Measurements from ENCODE around the gene DECR2.
A peak's percentile ranks its signal among the peaks of the same experiment; 100 is the strongest.
"Not testable (repeated sequence)": the region's sequence is repeated elsewhere in the genome, so short reads cannot be mapped to it uniquely, and the experiment has no call there.

Gene DECR2

DNA sequence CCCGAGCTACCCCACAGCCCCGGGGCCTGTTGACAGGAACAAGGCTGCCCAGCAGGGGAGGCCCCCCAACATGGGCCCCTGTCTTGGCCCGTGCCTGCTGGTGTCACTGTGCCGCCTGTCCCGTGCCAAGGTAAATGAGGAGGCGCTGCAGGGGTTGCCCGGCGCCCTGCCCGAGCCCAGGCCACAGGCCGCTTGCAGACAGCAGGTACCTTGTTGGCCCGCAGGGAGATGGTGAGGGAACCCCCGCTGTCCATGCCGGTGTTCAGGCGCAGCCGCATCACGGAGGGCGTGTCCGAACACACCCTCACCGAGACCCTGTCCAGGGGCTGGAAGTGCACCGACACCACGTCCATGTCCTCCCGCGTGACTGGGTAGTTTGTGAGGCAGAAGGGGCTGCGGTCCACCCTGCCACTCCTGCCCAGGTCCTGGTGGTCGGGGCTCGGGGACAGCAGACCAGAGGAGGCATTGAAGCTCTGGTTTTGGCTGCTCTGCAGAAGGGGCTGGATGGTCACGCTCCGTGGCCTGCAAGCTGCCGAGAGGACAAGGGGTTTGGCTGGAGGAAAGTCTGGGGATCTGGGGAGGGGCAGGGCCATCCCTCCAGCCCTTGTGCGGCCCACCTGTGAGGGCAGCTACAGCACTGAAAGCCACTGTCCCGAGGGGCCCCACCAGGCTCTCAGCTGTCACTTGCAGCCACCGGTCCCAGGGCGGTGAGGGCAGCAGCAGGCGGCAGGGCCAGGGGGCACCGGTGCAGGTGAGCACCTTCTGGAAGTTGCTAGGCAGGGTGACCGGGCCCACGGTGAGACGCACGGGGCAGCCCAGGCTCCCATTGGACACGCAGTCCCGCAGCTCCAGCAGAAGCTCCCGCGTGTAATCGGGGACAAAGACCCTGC is 25.5 kb upstream of the DECR2 start:
- H3K9me3 ChIP-seq (ENCODE audit: control insufficient read depth, insufficient read depth, low read length), result no peaks in the 10 kb centered on the region
- H3K27ac ChIP-seq (ENCODE audit: low read depth, low read length), result no peak overlapping the region
- no peak overlapping the region for H3K4me3 ChIP-seq (ENCODE audit: low read depth, low read length)
- no peak overlapping the region for H3K9ac ChIP-seq (ENCODE audit: low read depth, low read length)
- H3K4me1 ChIP-seq (ENCODE audit: control insufficient read depth, insufficient read depth, low read length), result peaks cover 7% of the 10 kb centered on the region; the same call in 1 of the 2 replicates
- H3K36me3 ChIP-seq (ENCODE audit: control insufficient read depth, insufficient read depth, low read length), result peaks cover 65% of the 10 kb centered on the region
- no peaks in the 10 kb centered on the region for H3K27me3 ChIP-seq (ENCODE audit: control insufficient read depth, insufficient read depth, low read length)

DNA sequence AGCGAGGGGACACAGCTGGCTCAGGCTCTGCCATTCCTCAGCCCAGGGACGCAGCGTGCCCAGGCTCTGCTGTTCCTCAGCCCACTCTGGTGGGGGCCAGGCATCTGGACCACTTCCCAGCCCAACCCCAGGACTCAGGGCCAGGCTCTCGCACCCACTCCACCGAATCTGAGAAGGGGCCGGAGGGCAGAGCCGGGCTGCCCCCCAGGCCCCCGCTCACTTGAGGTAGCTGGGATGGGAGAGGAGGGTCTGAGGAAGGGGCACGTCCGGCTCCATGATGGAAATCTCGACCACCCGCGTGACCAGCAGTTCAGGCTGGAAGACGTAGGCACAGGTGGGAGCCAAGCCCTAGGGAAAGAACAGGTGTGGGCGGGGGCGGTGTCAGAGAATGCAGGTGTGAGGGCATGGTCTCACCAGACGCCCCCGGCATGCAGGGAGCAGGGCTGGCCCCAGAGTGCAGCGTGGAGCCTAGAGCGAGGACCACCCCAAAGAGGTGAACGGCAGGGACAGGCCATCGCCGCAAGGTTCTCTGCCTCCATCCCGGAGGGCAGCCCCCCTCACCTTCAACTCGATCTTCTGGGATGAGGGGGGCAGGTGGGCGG is 24.8 kb upstream of the DECR2 start:
- Histone ChIP-seq H3K4me1 (ENCODE audit: control insufficient read depth, insufficient read depth, low read length) (peaks cover 7% of the 10 kb centered on the region; the same call in 1 of the 2 replicates), H3K27me3 (ENCODE audit: control insufficient read depth, insufficient read depth, low read length) (no peaks in the 10 kb centered on the region), H3K27ac (ENCODE audit: low read depth, low read length) (no peak overlapping the region), H3K4me3 (ENCODE audit: low read depth, low read length) (no peak overlapping the region), H3K9me3 (ENCODE audit: control insufficient read depth, insufficient read depth, low read length) (no peaks in the 10 kb centered on the region), H3K9ac (ENCODE audit: low read depth, low read length) (no peak overlapping the region), H3K36me3 (ENCODE audit: control insufficient read depth, insufficient read depth, low read length) (peaks cover 59% of the 10 kb centered on the region)

DNA sequence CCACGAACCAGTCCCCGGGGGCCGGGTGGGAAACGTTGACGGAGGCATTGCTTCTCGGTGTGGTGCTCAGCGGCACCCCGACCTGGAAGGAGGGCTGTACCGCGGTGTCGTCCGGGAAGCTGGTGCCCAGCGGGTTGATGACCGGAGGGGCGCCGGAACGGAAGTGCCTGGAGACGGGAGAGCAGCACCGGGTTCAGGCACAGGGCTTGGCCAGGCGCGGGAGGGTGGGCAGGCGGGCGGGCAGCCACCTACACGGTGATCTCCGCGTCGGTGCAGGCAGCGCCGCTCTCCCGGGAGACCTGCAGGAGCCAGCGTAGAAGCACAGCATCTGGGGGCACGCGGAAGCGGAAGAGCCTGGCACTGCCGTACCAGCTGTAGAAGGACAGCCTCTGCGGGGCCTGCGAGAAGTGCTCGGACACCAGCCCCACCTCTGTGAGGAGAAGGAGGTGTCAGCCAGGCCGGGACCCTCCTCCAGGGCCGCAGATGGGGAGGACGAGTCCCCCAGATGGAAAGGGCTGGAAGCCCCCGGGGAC is 24.2 kb upstream of the DECR2 start:
- Histone ChIP-seq H3K4me1 (ENCODE audit: control insufficient read depth, insufficient read depth, low read length) (peaks cover 7% of the 10 kb centered on the region; the same call in 1 of the 2 replicates), H3K9me3 (ENCODE audit: control insufficient read depth, insufficient read depth, low read length) (no peaks in the 10 kb centered on the region), H3K27ac (ENCODE audit: low read depth, low read length) (no peak overlapping the region), H3K9ac (ENCODE audit: low read depth, low read length) (no peak overlapping the region), H3K36me3 (ENCODE audit: control insufficient read depth, insufficient read depth, low read length) (peaks cover 53% of the 10 kb centered on the region), H3K4me3 (ENCODE audit: low read depth, low read length) (no peak overlapping the region), H3K27me3 (ENCODE audit: control insufficient read depth, insufficient read depth, low read length) (no peaks in the 10 kb centered on the region)

DNA sequence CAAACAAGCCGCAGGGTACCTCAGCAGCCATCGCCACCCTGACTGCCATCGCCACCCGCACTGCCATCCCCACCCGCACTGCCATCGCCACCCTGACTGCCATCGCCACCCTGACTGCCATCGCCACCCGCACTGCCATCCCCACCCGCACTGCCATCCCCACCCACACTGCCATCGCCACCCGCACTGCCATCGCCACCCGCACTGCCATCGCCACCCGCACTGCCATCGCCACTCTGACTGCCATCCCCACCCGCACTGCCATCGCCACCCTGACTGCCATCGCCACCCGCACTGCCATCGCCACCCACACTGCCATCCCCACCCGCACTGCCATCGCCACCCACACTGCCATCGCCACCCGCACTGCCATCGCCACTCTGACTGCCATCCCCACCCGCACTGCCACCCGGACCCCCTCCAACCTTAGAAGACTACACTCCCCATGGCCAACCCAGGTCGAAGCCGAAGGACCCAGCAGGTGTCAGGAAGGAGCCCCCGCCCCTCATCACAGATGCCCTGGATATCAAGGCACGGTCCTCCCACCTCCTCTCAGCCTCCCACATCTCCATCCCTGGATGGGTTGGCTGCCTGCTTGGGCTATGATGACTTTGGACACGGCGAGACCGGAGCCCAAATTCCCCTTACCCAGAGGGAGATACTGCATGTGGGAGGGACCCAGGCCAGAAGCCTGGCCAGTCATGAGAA is 23.4 kb upstream of the DECR2 start:
- H3K9me3 ChIP-seq (ENCODE audit: control insufficient read depth, insufficient read depth, low read length); H3K4me3 ChIP-seq (ENCODE audit: low read depth, low read length); H3K4me1 ChIP-seq (ENCODE audit: control insufficient read depth, insufficient read depth, low read length); H3K9ac ChIP-seq (ENCODE audit: low read depth, low read length); H3K27ac ChIP-seq (ENCODE audit: low read depth, low read length); H3K27me3 ChIP-seq (ENCODE audit: control insufficient read depth, insufficient read depth, low read length): not testable (repeated sequence)
- H3K36me3 ChIP-seq (ENCODE audit: control insufficient read depth, insufficient read depth, low read length), result peaks cover 45% of the 10 kb centered on the region

DNA sequence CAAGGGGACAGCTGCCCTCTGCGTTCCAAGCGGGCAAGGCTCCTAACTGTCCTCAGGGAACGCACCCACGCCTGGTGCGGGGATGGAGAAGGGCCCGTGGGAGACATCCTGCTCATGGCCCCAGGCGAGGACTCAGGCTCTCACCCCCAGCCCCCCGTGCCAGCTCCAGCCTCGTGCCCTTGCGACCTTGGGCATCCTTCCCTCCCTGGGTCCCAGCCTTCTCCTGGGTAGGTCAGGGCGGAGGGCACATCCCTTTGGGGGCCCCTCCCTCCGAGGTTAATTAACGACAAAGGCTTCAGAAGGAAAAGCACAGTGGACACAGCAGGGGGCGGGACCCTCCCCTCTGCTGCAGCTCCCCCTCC is 22.9 kb upstream of the DECR2 start:
- H3K9ac ChIP-seq (ENCODE audit: low read depth, low read length), result no peak overlapping the region
- no peaks in the 10 kb centered on the region for H3K27me3 ChIP-seq (ENCODE audit: control insufficient read depth, insufficient read depth, low read length)
- no peak overlapping the region for H3K4me3 ChIP-seq (ENCODE audit: low read depth, low read length)
- H3K9me3 ChIP-seq (ENCODE audit: control insufficient read depth, insufficient read depth, low read length), result no peaks in the 10 kb centered on the region
- peaks cover 40% of the 10 kb centered on the region for H3K36me3 ChIP-seq (ENCODE audit: control insufficient read depth, insufficient read depth, low read length)
- peaks cover 12% of the 10 kb centered on the region for H3K4me1 ChIP-seq (ENCODE audit: control insufficient read depth, insufficient read depth, low read length)
- no peak overlapping the region for H3K27ac ChIP-seq (ENCODE audit: low read depth, low read length)

DNA sequence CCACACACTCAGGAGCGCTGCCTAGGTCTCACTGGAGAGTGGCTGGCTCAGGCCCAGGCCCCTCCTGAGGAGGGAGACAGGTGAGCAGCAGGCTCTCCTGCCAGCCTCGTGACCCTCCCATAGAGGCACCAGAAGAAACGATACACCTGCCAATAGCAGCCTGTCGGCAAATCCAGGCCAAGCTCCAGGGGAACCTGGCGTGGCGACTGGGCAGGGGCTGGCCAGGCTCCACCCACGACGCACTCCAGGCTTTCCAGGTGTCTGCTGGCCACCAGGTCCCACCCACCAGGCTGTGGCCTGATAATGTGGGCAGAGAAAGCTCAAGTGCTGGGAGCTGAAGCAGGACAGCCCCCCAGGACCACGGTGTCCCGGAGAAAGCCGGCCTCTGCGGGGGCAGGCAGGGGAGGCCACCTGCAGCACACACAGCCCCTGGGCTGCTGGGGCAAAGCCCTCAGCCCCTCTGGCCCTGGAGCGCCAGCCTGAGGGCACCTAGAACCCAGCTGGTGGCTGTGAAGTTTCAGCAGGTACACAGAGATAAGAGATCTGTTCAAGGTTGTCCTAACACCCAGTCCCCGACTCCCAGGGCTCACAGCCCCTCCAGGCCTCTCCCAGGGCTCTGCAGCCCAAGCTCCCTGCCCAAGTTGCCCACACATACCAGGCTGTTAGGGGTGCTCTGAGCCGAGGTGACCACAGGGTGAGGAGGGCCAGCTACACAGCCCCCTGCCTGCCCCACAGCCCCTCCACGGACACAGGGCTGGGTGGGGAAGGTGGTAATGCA is 22.3 kb upstream of the DECR2 start:
- H3K36me3 ChIP-seq (ENCODE audit: control insufficient read depth, insufficient read depth, low read length), result peaks cover 35% of the 10 kb centered on the region
- H3K4me1 ChIP-seq (ENCODE audit: control insufficient read depth, insufficient read depth, low read length), result peaks cover 16% of the 10 kb centered on the region
- H3K9me3 ChIP-seq (ENCODE audit: control insufficient read depth, insufficient read depth, low read length), result no peaks in the 10 kb centered on the region
- H3K27me3 ChIP-seq (ENCODE audit: control insufficient read depth, insufficient read depth, low read length), result no peaks in the 10 kb centered on the region
- no peak overlapping the region; the same call in 1 of the 2 replicates for H3K4me3 ChIP-seq (ENCODE audit: low read depth, low read length)
- H3K27ac ChIP-seq (ENCODE audit: low read depth, low read length), result peak overlapping the region; percentile 39
- H3K9ac ChIP-seq (ENCODE audit: low read depth, low read length), result no peak overlapping the region

DNA sequence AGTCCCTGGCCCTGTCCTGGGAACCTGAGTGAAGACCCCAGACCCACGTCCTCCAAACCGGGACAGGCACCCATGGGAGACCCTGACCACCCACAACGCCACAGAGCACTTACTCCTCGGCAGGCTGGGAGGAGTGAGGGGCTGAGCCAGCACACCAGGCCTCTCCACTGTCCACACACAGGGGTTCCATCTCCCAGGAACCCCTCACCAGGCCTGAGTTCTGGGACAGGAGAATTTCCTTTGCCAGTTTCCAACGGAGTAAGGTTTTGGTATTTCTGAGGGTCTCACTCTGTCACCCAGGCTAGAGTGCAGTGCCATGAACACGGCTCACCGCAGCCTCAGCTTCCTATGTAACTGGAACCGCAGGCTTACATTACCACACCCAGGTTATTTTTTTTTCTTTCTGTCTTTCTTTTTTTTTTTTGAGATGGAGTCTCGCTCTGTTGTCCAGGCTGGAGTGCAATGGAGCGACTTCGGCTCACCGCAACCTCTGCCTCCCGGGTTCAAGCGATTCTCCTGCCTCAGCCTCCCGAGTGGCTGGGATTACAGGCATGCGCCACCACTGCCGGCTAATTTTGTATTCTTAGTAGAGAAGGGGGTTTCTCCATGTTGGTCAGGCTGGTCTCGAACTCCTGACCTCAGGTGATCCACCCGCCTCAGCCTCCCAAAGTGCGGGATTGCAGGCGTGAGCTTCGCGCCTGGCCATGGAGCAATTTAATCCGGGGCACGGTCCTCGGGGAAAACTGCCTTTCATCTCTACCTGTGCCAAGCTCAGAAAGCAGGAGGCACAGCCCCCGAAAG is 21.5 kb upstream of the DECR2 start:
- Histone ChIP-seq H3K4me3 (ENCODE audit: low read depth, low read length) (peak overlapping the region; percentile 84; the same call in 1 of the 2 replicates), H3K9me3 (ENCODE audit: control insufficient read depth, insufficient read depth, low read length) (no peaks in the 10 kb centered on the region), H3K4me1 (ENCODE audit: control insufficient read depth, insufficient read depth, low read length) (peaks cover 16% of the 10 kb centered on the region), H3K9ac (ENCODE audit: low read depth, low read length) (no peak overlapping the region), H3K36me3 (ENCODE audit: control insufficient read depth, insufficient read depth, low read length) (peaks cover 27% of the 10 kb centered on the region), H3K27ac (ENCODE audit: low read depth, low read length) (peak overlapping the region; percentile 39), H3K27me3 (ENCODE audit: control insufficient read depth, insufficient read depth, low read length) (no peaks in the 10 kb centered on the region)

DNA sequence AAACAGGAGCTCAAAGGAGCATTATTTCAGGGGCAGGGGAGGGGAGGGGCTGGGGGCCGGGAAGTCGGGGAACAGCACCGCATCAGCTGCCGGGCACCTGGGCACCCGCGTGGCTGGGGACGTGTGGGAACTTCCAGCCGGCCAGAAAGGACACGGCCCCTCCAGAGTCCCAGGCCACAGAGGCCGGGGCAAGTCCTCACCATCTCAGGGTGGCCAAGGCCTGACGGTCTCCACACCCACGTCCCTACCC is 21.0 kb upstream of the DECR2 start:
- Histone ChIP-seq H3K9me3 (ENCODE audit: control insufficient read depth, insufficient read depth, low read length) (no peaks in the 10 kb centered on the region), H3K36me3 (ENCODE audit: control insufficient read depth, insufficient read depth, low read length) (peaks cover 25% of the 10 kb centered on the region), H3K4me1 (ENCODE audit: control insufficient read depth, insufficient read depth, low read length) (peaks cover 16% of the 10 kb centered on the region), H3K27ac (ENCODE audit: low read depth, low read length) (peak overlapping the region; percentile 72), H3K4me3 (ENCODE audit: low read depth, low read length) (peak overlapping the region; percentile 84), H3K27me3 (ENCODE audit: control insufficient read depth, insufficient read depth, low read length) (no peaks in the 10 kb centered on the region), H3K9ac (ENCODE audit: low read depth, low read length) (peak overlapping the region; percentile 51; the same call in 1 of the 2 replicates)

DNA sequence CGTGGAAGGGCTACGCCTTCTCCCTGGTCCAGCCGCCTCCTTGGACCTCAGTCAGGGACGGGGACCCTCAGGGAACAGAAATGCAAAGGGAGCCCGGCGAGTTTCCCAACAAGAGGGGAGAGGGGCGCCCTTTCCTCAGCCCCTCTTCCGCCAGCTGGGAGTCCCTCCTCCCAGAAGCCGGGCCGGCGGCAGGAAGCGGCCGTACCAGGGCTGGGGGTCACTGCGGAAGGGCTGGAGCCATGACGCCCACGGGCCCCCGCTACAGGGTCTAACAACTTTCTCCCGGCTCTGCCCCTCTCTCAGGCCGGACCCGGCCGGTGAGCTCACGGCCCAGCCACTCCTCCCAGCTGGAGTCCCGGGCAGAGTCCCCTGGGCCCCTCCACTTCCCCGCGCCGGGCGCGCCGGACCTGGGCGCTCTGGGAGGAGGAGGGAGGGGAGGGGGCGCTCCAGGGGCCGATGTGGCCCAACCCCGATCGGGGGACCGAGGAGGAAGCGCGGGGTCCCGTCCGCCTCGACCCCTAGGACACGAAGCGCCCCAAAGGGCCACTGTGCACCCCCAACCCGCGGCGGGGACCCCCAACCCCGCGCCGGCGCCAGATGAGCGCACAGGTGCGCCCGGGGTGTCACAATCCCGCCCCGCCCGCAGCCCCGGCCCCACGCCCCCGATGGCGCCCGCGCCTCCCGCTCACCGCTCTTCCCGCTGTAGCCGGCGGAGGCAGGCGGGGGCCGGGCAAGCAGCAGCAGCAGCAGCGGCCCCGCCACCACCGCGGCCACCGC is 20.5 kb upstream of the DECR2 start:
- peak overlapping the region; percentile 51; the same call in 1 of the 2 replicates for H3K9ac ChIP-seq (ENCODE audit: low read depth, low read length)
- H3K27me3 ChIP-seq (ENCODE audit: control insufficient read depth, insufficient read depth, low read length), result no peaks in the 10 kb centered on the region
- peaks cover 19% of the 10 kb centered on the region for H3K36me3 ChIP-seq (ENCODE audit: control insufficient read depth, insufficient read depth, low read length)
- no peaks in the 10 kb centered on the region for H3K9me3 ChIP-seq (ENCODE audit: control insufficient read depth, insufficient read depth, low read length)
- peaks cover 16% of the 10 kb centered on the region for H3K4me1 ChIP-seq (ENCODE audit: control insufficient read depth, insufficient read depth, low read length)
- H3K4me3 ChIP-seq (ENCODE audit: low read depth, low read length), result peak overlapping the region; percentile 84
- H3K27ac ChIP-seq (ENCODE audit: low read depth, low read length), result peak overlapping the region; percentile 72

All from HUES48 (cell line).